K562 (cell line): ENCODE measurements around the gene BHLHE40. TPM values are rescaled to one million over a fixed set of nuclear protein-coding genes. Genes with fewer than 3 reads are reported as not detected.

ENCODE experiments used
- ATF7 ChIP-seq: fragments of 450-650 bp; IDR thresholded peaks from 2 replicates; pipeline ENCODE4 v1.7.1; 2014; ENCODE audit warnings: mild to moderate bottlenecking, moderate library complexity
- ETV5 ChIP-seq: sonication (generic); formaldehyde crosslinking; IDR thresholded peaks from 2 replicates; pipeline ENCODE4 v1.4.0; 2020; ENCODE audit warnings: low read depth, mild to moderate bottlenecking, missing genetic modification reagents
- HDAC1 ChIP-seq, 2 experiments: fragments of 450-650 bp; IDR thresholded peaks; 2 replicates each; pipeline ENCODE4 v1.6.1; 2016 to 2017; ENCODE audit warnings: inconsistent platforms in 1 of 2, mild to moderate bottlenecking in 1 of 2, moderate library complexity in 1 of 2
- JUNB ChIP-seq: fragments of 450-650 bp; formaldehyde crosslinking; conservative IDR thresholded peaks from 2 replicates; pipeline ENCODE4 v1.4.0; 2020; ENCODE audit warnings: mild to moderate bottlenecking
- LARP7 ChIP-seq: fragments of 450-650 bp; IDR thresholded peaks from 2 replicates; pipeline ENCODE4 v1.6.1; 2016
- MTA2 ChIP-seq: fragments of 450-650 bp; IDR thresholded peaks from 2 replicates; pipeline ENCODE4 v1.6.1; 2016; ENCODE audit warnings: low read depth
- PML ChIP-seq: IDR thresholded peaks from 2 replicates; pipeline ENCODE4 v1.6.1; 2012; ENCODE audit warnings: low read length, inconsistent platforms
- POLR2B ChIP-seq: fragments of 450-650 bp; IDR thresholded peaks from 2 replicates; pipeline ENCODE4 v1.6.1; 2018; ENCODE audit warnings: low read depth; ENCODE audit not compliant: partially characterized antibody
- ZBTB49 ChIP-seq: sonication (generic); formaldehyde crosslinking; IDR thresholded peaks from 2 replicates; pipeline ENCODE4 v1.8.0; 2022; ENCODE audit warnings: missing genetic modification reagents, mild to moderate bottlenecking, borderline replicate concordance
- ZNF57 ChIP-seq: fragments of 450-650 bp; formaldehyde crosslinking; IDR thresholded peaks from 2 replicates; pipeline ENCODE4 v1.4.0; 2020; ENCODE audit warnings: mild to moderate bottlenecking, moderate library complexity
- polyA plus RNA-seq, 8 experiments: library from polyadenylated mRNA; depleted of rRNA in 4 of 8; stranded (reverse) in 5 of 8; unstranded in 3 of 8; fragments of >200 nt; fragmentation: Nextera tagmentation in 2 of 8; fragmentation: Illumina TruSeq in 1 of 8; extraction: Ambion mirVana in 2 of 8; extraction: Trizol in 1 of 8; gene quantifications; 2 replicates each; pipeline versions ENCODE4 v1.2.1 to v1.2.3, GENCODE V29; 2011 to 2014; ENCODE audit warnings: inconsistent platforms in 1 of 8, missing spikeins in 1 of 8
- total RNA-seq, 7 experiments: library from RNA; depleted of rRNA in 6 of 7; stranded (reverse); fragments of >200 nt in 6 of 7; fragmentation: Illumina TruSeq in 2 of 7; extraction: Trizol in 2 of 7; gene quantifications; 2 replicates each; pipeline versions ENCODE4 v1.2.1 to v1.2.3, GENCODE V29; 2011 to 2021; ENCODE audit warnings: low replicate concordance in 1 of 7

The BHLHE40 gene
- total and polyA plus RNA-seq, 9 of the 15 experiments (the other 6 are each of a cell fraction or from before 2014, with no cell fraction given) = 12.0 to 83.9 (median 31.4) TPM

- TF ChIP-seq ZNF57 (CRISPR knock-in tag) (0 out of 2 replicates have a peak, but pooled peaks have one; percentile 3), MTA2 (peak; percentile 25; the same call in 1 of the 2 replicates), JUNB (CRISPR knock-in tag) (0 out of 2 replicates have a peak, but pooled peaks have one; percentile 2), HDAC1 (IDR thresholded peaks at IDR 0.05) (peak in 1 of 2 experiments; percentile 59; a peak in 2 of 4 replicates), ZBTB49 (CRISPR knock-in tag) (0 out of 2 replicates have a peak, but pooled peaks have one; percentile 16), POLR2B (peak; percentile 85), ETV5 (CRISPR knock-in tag) (0 out of 2 replicates have a peak, but pooled peaks have one; percentile 24), LARP7 (peak; percentile 11; the same call in 1 of the 2 replicates), ATF7 (0 out of 2 replicates have a peak, but pooled peaks have one; percentile 22), PML (peak; percentile 50; the same call in 1 of the 2 replicates)
Observed at GRCh38 chr3:4979428-4980228, at the start of gene BHLHE40 (continued).
